GM21717 (cell line): Measurements from ENCODE around the gene NPY2R.

Experiments
- ATAC-seq: cut with Tn5 transposase; IDR thresholded peaks from one replicate; pipeline ENCODE4 v1.9.1; 2021; ENCODE audit warnings: mild to moderate bottlenecking, moderate library complexity; ENCODE audit not compliant: unreplicated experiment

NPY2R gene

GRCh38 chr4:155208258-155209054, at the start of gene NPY2R:
TSS of gene NPY2R (plus strand) at chr4:155208636. CDS start at chr4:155213940, 5,304 bp downstream.
- no peak for ATAC-seq

DNA sequence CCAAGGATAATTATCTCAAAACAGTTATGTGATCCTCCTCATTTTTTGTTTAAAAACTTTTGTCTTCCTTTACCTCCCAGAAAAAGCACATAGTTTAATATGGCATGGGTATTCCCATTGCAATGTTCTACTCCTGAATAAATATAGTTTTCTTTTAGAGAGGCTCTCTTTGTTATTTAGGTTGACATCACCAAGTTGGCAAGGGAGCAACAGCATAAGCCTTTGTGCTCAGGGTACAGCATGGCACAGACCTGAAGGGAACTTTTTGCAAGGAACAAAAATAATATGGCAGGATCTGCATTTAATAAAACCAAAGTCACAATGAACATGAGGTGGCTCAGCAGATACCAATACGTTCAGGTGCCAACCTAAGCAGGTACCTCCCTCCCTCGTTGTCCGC, 47.1 kb upstream of the NPY2R start:
- no peak for ATAC-seq

- no peak for ATAC-seq
Measured at GRCh38 chr4:155164718-155165117, 43.7 kb upstream of the NPY2R start.

DNA sequence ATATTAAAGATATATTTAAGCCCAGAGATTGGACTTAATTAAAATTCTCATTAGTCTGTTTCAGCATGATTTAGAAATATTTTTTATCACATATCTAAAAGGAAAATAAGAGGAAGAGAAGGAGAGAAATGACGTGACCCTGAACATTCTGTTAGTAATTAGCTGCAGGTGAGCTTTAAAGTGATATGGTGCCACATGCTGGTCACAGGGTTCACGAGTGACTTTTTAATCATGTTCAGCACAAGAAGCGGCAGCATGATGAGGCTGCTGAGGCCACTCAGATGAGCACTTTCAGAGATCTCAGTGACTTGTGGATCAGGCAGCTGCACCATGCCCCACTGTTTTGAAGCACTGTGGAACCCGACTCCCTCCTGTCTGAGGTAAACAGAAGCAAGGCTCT, 37.9 kb upstream of the NPY2R start:
- no peak for ATAC-seq

DNA sequence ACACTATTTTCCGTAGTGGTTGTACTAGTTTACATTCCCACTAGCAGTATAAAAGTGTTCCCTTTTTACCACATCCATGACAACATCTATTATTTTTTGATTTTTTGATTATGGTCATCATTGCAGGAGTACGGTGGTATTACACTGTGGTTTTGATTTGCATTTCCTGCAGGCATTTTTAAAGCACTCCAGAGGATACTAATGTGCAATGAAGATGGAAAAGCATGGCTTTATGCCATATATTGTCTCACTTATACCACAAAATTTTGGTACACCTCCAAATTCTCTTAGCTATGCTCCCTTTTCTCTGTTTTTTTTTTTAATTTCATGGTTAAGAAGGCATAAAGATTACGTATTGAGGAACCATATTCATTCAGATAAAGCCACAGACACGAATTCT, 35.1 kb upstream of the NPY2R start:
- no peak for ATAC-seq

DNA sequence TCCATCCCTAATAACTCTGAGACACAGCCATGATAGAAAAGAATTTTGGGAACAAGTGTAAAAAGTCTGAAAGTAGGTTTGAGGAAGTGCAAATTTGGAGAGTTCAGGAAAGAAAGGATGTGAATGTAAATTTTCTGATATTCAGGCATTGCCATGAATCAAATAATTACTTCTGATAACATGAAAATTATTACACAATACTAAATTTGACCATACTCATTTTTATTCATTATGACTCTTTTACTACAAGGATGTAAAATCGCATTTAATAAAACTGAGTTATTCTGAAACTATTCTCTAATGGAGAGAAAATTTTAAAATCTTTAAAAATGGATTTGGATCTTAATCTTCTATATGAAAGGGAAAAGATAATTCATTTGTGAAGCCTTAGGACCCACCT, 33.8 kb upstream of the NPY2R start:
- no peak for ATAC-seq

- ATAC-seq = no peak
Measured at GRCh38 chr4:155179216-155179615, 29.2 kb upstream of the NPY2R start.

DNA sequence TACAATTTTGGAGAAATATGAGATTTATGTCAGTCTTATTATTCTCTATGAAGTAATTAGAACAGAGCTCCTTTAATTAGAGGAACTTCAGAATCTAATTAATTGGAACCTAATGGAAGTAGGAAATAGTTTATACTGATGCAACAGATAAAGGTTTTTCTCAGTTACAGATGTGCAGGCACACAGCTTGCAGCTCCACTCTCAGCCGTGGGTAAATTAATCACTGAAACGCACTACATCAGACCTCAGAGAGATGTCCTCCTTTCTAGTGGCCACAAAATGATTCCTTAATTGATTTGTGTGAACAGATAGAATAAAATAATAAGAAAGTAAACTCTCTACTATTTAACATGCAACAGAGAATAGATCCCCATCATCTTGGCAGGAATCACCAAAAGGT, 21.5 kb upstream of the NPY2R start:
- ATAC-seq = no peak

GRCh38 chr4:155187989-155188388, 20.4 kb upstream of the NPY2R start:
- no peak for ATAC-seq

- ATAC-seq = no peak
Measured at GRCh38 chr4:155190099-155190498, 18.3 kb upstream of the NPY2R start.

DNA sequence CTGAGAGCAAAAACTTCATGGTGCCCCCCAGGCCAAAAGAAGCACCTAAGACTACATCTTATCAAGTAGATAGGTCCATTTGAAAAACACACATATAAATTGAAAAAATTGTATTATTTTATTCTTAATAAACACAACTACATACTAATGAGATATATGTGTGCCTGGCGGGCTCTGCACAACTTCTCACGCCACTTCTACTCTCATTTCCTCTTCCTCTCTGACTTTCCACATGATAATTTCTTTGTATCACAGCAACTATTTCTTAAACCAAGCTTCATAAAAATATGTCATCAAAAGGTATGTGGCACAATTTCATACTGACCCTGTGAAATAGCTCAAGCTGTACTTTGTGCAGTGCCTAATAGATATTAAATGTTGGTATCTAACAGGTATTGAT, 10.7 kb upstream of the NPY2R start:
- no peak for ATAC-seq

DNA sequence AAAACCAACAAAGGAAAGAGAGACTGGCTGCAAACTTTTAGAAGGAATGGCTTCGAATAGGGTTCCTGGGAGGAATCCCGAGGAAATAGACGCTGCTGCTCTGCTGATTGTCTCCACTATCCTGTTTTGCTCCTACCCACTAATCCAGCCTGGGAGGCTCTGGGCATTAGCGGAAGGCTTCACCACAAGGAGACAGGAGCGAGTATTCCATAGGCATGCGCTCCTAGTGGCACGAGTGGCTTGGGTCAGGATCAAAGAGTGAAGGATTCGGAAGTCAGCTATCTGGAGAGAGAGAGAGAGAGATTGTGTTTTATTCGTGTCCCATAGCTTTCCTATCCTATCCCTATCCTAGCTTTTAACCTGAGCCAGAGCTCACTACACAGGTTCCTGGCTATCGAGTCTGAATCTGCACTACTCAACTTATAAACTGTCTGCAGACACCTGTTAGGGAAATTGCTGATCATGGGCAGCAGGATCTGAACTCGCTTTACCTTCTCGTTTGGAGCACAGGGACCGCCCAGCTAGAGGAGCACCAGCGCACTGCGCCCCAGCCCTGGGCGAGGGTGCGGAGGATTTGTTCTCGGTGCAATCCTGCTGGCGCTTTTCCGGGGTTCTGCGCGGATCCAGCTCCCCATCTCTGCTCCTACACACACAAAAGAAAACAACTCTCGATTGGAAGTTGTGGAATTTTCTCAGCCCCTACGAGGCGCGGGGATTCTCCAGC, 740 bp upstream of the NPY2R start:
- ATAC-seq = no peak

DNA sequence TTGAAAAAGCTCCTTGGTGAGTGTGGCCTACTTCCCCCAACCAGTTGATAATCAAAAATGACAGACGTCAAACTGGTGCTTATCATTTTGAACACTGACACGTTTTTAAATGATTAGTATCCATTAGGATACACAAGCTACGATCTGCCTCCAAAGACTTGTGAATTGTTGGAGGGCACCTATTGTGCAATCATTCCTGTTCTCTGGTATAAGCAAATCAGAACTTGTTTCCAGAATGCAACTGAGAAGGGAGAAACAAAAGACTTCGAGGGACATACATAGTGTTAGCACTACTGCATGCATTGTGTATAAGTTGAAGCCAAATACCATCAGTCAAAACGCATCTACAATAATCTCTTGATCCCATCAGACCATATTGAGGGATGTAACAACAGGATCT, 11.6 kb downstream of the NPY2R start:
- ATAC-seq = no peak

DNA sequence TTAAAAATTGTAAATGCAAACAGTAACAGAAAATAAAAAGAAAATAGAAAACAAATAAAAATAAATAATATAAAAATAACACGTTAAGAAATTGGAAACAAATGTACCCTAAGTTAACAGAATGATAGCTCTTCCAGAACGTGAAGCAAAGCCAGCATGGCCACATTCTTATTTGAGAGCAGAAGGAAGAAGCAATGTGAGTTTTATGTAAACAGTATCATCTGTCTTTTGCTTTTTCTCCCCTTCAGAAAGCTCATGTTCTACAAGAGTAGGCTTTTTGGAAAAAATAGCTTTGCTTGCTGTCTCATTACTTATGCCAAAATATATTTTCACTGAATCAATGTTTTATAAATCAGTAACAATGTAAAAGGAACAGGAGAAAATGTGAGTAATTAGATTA, 18.7 kb downstream of the NPY2R start:
- no peak for ATAC-seq

- no peak for ATAC-seq
Measured at GRCh38 chr4:155228713-155229112, 20.3 kb downstream of the NPY2R start.

GRCh38 chr4:155232432-155232831, 24.0 kb downstream of the NPY2R start:
- ATAC-seq = no peak

GRCh38 chr4:155234206-155234605, 25.8 kb downstream of the NPY2R start:
- ATAC-seq = no peak

GRCh38 chr4:155237567-155237966, 29.1 kb downstream of the NPY2R start:
- ATAC-seq = no peak

DNA sequence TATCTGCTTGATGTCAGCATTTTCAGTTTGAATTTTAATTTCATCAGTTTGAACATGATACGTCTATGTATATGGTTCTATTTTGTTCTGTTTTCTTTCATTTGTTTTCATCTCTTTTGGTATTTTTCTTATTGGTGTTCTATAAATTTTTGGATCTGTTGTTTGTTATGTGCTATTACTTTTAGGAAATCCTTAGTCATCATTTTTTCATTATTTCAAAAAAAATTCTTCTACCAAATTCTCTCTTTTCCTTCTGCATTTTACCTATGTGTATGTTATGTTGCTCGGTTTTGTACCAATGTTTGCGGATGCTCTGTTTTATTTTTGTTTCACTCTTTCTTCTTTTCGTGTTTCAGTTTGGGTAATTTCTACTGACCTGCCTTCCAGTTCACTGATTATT, 32.8 kb downstream of the NPY2R start:
- no peak for ATAC-seq

DNA sequence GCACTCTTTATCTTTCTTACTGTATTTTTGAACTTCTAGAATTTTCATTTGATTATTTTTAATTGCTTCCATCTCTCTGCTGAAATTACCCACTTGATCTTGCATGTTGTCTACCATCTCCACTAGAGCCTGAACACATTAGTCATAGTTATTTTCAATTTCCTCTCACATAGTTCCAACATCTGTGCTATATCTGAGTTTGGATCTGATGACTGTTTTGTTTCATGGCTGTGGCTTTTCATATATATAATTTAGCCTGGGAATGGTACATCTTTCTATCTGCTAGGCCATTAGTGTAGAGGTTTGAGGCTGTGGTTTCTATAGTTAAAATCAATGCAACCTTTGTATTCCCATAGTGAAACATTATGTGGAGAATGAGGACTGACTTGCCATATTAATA, 33.2 kb downstream of the NPY2R start:
- no peak for ATAC-seq

DNA sequence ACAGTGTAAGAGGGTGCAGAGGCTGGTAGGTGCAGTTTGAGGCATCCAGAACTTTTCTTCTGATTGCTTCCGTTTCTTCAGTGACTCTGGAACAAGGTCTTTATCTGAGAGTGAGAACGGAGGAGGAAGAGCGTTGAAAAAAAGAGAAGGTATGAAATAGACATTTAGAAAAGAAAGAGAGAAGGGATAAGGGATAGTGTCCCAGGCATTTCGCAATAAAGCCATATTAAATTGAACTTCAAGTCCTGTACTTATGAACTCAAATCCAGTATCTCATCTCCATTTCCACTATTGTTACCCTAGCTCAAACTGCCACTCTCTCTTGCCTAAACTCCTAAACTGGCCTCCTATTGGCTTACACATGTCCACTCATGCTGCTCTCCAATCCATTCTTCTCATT, 36.7 kb downstream of the NPY2R start:
- no peak for ATAC-seq
